HG03521 (cell line): ENCODE data around the gene INTS7.
A peak's percentile ranks its signal among the peaks of the same experiment; 100 is the strongest.
"Not testable (repeated sequence)": the region's sequence is repeated elsewhere in the genome, so short reads cannot be mapped to it uniquely, and the experiment has no call there.

ENCODE experiments used
- ATAC-seq: cut with Tn5 transposase; IDR thresholded peaks from one replicate; pipeline ENCODE4 v1.9.1; 2021; ENCODE audit warnings: mild to moderate bottlenecking, moderate library complexity; ENCODE audit not compliant: unreplicated experiment

INTS7 gene

GRCh38 chr1:211986628-211987254, 48.6 kb downstream of the INTS7 start:
- no peak for ATAC-seq

DNA sequence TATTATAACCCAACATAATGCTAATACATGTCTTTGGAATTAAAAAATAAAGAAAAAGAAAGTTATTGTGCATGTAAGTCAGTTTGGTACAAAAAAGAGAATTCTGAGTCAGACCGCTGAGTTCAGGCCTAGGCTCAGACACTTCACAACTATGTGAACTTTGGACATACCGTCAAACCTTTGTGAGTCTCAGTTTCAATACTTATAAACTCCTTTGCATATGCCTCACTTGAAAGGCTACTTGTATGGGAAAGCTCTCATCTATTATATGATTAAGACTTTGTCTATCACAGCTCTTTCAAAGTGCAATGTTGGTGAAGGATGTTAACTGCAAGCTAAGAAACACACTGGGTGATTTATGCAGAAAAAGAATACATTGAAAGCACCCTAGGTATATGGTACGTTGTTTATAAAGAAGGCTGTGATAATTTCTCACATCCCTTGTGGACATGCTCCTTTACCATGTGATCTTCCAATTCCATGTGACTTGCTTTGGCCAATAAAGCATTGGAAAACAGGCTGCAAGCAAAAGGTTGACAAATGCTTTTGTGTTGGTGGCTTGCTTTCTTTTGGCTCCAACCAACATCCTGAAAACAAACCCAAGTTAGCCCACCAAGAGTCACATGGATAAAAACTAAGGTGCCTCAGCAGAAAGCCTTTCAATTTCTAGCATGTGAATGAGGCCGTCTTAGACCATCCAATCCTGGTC, 49.6 kb downstream of the INTS7 start:
- peak; percentile 81 for ATAC-seq

- ATAC-seq, result no peak
These were observed 56.8 kb downstream of the INTS7 start for GRCh38 chr1:211978596-211978995.

GRCh38 chr1:211975152-211975941, 60.0 kb downstream of the INTS7 start:
- ATAC-seq, result no peak

GRCh38 chr1:211973541-211973940, 61.8 kb downstream of the INTS7 start:
- ATAC-seq, result no peak

GRCh38 chr1:211968200-211968834, 67.0 kb downstream of the INTS7 start:
- no peak for ATAC-seq

DNA sequence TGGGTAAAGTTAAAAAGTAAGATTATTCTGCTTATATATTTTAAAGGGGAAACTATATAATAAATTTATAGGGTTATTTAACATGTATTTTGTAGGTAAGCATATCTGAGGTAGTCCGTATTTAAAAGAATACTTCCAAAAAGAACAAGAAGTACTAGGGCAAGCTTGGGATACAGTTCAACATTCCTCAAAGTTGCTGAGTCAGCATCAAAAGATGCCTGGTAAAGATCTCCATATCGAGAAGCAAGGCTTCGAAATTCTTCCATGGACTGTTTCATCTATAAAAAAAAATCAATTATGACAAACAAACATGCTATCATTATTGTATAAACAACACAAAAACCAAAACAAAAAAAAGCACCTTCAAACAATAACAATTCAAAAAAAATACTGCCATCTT, 67.7 kb downstream of the INTS7 start:
- no peak for ATAC-seq

DNA sequence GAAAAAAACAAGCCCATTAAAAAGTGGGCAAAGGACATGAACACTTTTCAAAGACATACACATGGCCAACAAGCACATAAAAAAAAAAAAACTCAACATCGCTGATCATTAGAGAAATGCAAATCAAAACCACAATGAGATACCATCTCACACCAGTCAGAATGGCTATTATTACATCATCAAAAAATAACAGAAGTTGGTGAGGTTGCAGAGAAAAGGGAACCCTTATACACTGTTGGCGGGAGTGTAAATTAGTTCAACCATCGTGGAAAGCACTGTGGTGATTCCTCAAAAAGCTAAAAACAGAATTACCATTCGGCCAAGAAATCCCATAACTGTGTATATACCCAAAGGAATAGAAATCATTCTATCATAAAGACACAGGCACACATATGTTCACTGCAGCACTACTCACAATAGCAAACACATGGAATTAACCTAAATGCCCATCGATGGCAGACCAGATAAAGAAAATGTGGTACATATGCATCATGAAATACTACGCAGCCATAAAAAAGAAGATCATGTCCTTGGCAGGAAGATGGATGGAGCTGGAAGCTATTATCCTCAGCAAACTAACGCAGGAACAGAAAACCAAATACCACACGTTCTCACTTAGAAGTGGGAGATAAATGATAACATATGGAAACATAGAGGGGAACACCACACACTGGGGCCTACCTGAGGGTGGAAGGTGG, 70.1 kb downstream of the INTS7 start:
- no peak for ATAC-seq

DNA sequence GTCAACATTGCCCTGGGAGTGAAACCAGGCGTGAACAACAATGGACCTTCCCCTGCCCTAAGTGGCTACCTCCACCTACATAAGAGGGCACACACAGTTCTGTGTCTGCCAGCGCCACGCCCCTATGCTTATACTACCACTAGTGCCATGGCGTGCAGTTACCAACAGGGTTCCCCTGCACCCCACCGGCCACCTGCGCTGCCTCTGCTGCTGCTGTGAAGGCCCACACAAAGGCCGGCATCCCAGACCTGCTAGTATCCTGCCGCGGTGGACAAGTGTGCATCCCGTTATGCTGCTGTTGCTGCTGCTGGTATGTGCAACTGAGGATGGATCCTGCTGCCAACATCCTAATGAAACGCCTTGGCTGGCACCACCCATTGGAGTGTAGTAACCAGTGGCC, 75.7 kb downstream of the INTS7 start:
- no peak for ATAC-seq

- ATAC-seq, result no peak
These were observed 76.1 kb downstream of the INTS7 start for GRCh38 chr1:211959221-211959620.

- not testable (repeated sequence) for ATAC-seq
These were observed 81.3 kb downstream of the INTS7 start for GRCh38 chr1:211954028-211954427.

GRCh38 chr1:211953543-211953942, 81.8 kb downstream of the INTS7 start:
- not testable (repeated sequence) for ATAC-seq

GRCh38 chr1:211952299-211952698, 83.1 kb downstream of the INTS7 start:
- no peak for ATAC-seq

DNA sequence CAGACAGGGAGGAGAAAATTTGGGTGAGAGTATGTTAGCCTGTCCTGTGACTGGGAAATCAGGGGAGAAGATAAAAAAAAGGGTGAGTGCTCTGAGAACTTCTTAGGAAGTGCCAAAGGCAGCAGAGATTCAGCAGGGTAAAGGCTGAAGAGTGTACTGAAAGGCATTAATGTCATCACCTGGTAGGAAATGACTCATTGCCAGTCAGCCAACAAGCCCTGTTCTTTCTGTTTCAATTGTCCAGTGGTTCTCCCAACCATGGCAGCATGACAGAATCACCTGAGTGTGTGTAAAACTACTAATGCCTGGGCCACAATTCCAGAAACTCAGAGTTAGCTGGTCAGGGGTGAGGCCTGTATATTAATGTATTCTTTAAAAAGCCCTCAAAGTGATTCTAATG, 83.5 kb downstream of the INTS7 start:
- ATAC-seq, result no peak

DNA sequence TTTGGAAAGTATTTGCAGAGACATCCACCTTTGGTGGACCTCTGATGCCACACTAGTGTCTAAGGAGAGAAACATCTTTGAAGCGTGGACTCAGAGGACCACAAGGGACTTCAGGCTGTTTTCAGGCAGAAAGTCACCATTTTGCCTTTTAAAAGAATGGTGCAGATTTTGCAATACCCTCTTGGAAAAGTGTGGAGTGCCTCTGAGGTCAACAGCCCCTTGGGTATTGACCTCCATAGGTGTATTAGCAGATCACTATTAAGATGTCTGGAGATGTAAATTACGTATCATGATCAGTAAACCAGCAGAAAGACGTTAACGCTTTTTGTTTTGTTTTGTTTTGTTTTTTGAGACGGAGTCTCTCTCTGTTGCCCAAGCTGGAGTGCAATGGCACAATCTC, 87.0 kb downstream of the INTS7 start:
- ATAC-seq, result no peak

DNA sequence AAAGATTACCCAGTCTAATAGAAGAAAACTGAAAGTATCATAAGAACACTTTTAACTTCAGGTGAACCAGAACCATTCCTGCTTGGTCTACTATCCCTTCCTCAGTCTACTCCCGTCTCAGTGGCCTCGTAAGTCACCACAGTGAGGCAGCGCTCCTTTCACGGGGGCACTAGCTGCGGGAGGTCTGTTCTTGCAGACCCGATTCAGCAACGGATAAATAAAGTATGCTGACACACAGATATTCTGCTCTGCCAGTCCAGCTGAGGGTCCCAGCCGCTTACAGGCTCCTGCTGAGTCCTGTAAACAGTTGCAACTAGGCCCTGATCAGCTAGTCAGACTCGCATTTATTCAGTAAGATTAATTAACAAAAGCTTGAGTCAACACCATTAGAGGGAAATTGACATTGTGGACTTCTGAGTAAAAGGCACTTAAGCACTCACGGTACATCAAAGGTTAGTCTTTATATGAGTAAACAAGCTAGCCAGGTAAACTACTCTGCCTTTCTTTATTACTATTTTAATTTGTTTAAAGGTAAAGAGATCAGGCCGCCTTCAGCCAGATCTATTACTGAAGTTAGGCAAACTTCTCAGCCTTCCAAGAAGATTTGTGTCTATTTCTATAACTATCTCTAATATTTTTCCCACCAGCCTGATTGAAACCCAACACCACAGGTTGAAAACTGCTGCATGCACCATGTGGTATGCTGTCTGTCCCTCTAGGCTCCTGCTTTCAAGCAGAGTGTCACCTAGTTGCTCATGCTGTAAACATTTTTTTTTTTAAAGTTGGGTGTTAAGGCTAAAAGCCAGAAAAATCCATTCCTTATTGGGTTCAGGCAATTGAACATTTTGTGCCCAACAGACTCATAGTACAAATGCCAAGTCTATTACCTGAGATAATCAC, 87.7 kb downstream of the INTS7 start:
- no peak for ATAC-seq

DNA sequence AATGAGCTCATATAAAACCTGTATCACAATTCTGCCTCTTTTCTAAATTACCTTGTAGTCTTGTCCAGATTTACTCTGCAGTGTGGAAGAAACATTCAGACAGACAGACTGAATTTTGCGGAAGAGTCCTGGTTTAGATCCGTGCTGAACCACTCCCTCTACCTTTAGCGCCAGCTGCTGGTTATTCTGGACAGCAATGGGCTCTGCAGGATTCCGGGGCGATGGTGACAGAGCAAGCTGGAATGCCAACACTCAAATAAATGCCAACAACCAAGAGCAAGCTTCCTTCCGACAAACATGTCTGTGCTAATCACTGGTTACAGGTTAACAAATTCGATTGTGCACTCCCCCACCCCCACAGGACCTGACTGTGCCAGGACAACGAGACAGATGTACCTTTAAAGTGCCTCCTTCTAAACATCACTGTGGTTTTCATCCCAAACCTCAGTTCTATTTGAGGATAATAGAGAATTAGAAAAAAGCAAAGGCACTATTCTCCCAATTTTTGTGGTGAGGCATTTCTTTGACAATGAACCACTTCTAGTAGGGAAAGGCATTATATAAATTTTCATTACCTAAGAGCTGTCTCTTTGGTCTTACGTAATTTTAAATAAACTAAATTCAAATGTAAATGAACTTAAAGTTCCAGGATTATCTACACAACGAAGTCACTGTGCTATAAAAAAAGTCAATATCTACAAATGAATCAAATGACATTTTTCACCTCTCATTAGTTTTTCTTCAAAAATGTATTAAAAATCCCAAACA, 90.4 kb downstream of the INTS7 start:
- no peak for ATAC-seq

- ATAC-seq, result no peak
These were observed 92.8 kb downstream of the INTS7 start for GRCh38 chr1:211942583-211942982.

DNA sequence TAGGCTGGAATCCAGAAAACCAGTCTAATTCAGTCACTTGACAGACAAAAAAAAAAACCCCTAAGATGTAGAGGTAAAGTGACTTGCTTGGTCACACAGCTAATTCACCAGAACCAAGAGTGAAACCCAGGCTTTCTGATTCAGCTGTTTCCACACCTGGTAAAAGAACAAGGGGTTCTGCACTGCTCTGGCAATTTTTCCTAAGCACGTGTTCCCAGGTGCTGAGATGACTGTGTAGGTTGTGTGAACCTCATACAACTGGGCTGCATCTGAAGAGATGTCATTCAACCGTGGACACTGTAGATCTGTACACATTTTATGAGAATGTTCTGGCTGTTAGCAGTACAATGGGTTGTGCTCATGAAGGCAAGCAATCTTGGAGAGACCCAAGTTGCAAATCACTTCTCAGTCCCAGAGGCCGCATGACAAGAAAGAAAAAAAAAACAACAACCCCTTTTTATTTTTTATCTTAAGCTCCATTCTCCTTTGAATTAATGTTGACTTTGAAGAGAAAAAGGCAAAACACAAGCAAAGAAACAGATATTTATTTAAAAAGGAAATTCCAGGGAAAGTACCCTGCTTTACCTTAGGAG, 95.4 kb downstream of the INTS7 start:
- peak; percentile 79 for ATAC-seq
